Measurements from ENCODE around the gene DCAF6. TPM values are rescaled to one million over a fixed set of nuclear protein-coding genes. Genes with fewer than 3 reads are reported as not detected.

DCAF6 gene
- total RNA-seq, 1 donor: 68.9 TPM

GRCh38 chr1:168031627-168032026, 95.1 kb downstream of the DCAF6 start:
- no peak overlapping the region for H3K4me3 ChIP-seq (ENCODE audit: low read depth, low read length)
- DNase-seq (ENCODE audit: low read depth): no peak
- TF ChIP-seq CTCF (IDR thresholded peaks at IDR 0.05; ENCODE audit: insufficient read depth, low read length): no peak

- no peak overlapping the region for H3K4me3 ChIP-seq (ENCODE audit: low read depth, low read length)
- no peak for DNase-seq (ENCODE audit: low read depth)
- no peak for TF ChIP-seq CTCF (IDR thresholded peaks at IDR 0.05; ENCODE audit: insufficient read depth, low read length)
Observed at GRCh38 chr1:168032029-168032428, 95.5 kb downstream of the DCAF6 start.

- no peak for DNase-seq (ENCODE audit: low read depth)
- TF ChIP-seq CTCF (IDR thresholded peaks at IDR 0.05; ENCODE audit: insufficient read depth, low read length): no peak
Observed at GRCh38 chr1:168035345-168035744, 98.9 kb downstream of the DCAF6 start.

GRCh38 chr1:168042362-168042761, 105.9 kb downstream of the DCAF6 start:
- no peak overlapping the region for H3K4me3 ChIP-seq (ENCODE audit: low read depth, low read length)
- DNase-seq (ENCODE audit: low read depth): no peak
- TF ChIP-seq CTCF (IDR thresholded peaks at IDR 0.05; ENCODE audit: insufficient read depth, low read length): no peak

More at GRCh38 chr1:168035345-168035744, 98.9 kb downstream of the DCAF6 start:
- H3K4me3 ChIP-seq (ENCODE audit: low read depth, low read length): no peak overlapping the region

- DNase-seq (ENCODE audit: low read depth): no peak
- TF ChIP-seq CTCF (IDR thresholded peaks at IDR 0.05; ENCODE audit: insufficient read depth, low read length): no peak
- no peak overlapping the region for H3K4me3 ChIP-seq (ENCODE audit: low read depth, low read length)
Observed at GRCh38 chr1:168045311-168045710, 108.8 kb downstream of the DCAF6 start.

GRCh38 chr1:168050307-168050706, 113.8 kb downstream of the DCAF6 start:
- DNase-seq (ENCODE audit: low read depth): no peak
- H3K4me3 ChIP-seq (ENCODE audit: low read depth, low read length): no peak overlapping the region
- TF ChIP-seq CTCF (IDR thresholded peaks at IDR 0.05; ENCODE audit: insufficient read depth, low read length): no peak

- no peak overlapping the region for H3K4me3 ChIP-seq (ENCODE audit: low read depth, low read length)
- no peak for DNase-seq (ENCODE audit: low read depth)
- no peak for TF ChIP-seq CTCF (IDR thresholded peaks at IDR 0.05; ENCODE audit: insufficient read depth, low read length)
Observed at GRCh38 chr1:168050880-168051279, 114.4 kb downstream of the DCAF6 start.

Measured in fibroblast of the aortic adventitia (primary cell).